Keratinocyte (primary cell): Measurements from ENCODE around the gene CMPK2. TPM values are rescaled to one million over a fixed set of nuclear protein-coding genes. Genes with fewer than 3 reads are reported as not detected.

Source experiments
- DNase-seq: peaks from one replicate; pipeline ENCODE4 v3.0.0-alpha.2; 2011; ENCODE audit warnings: low read depth, missing footprints, low spot score
- FAIRE-seq: peaks from 2 replicates; lab custom pipeline; 2011; peaks lifted over from hg19 to GRCh38; lab: Jason Lieb, UNC
- H2AFZ ChIP-seq: 2 replicates; pipeline ENCODE4 v1.6.0; 2012; ENCODE audit warnings: low read length, control low read depth, inconsistent platforms; ENCODE audit not compliant: control insufficient read depth
- H3K27ac ChIP-seq: 2 replicates; pipeline ENCODE4 v1.5.1; 2011; ENCODE audit warnings: low read length; ENCODE audit not compliant: control insufficient read depth, insufficient read depth
- H3K27me3 ChIP-seq: 3 replicates; pipeline ENCODE4 v1.6.0; 2011; ENCODE audit warnings: low read length; ENCODE audit not compliant: control insufficient read depth, insufficient read depth; ENCODE audit errors: extremely low read depth
- H3K36me3 ChIP-seq, 2 experiments: 2 replicates in 1 of 2; 3 replicates in 1 of 2; pipeline ENCODE4 v1.5.1; 2011; ENCODE audit warnings: low read length in 2 of 2, mild to moderate bottlenecking in 1 of 2; ENCODE audit not compliant: control insufficient read depth in 2 of 2, insufficient read depth in 2 of 2; ENCODE audit errors: extremely low read depth in 1 of 2
- H3K4me1 ChIP-seq: 3 replicates; pipeline ENCODE4 v1.5.1; 2011; ENCODE audit warnings: low read length; ENCODE audit not compliant: control insufficient read depth, insufficient read depth; ENCODE audit errors: extremely low read depth
- H3K4me2 ChIP-seq: 3 replicates; pipeline ENCODE4 v1.6.0; 2011; ENCODE audit warnings: low read depth, low read length; ENCODE audit not compliant: control insufficient read depth, insufficient read depth; ENCODE audit errors: extremely low read depth
- H3K4me3 ChIP-seq, 3 experiments: fragments of 200-600 bp in 1 of 3; sonication (generic) in 1 of 3; 2 replicates in 2 of 3; 3 replicates in 1 of 3; pipeline ENCODE4 v1.5.1; 2011 to 2016; ENCODE audit warnings: low read length in 3 of 3, mild to moderate bottlenecking in 3 of 3, control low read depth in 2 of 3, inconsistent platforms in 1 of 3, low read depth in 1 of 3, mixed read lengths in 1 of 3, mixed run types in 1 of 3, moderate library complexity in 1 of 3; ENCODE audit not compliant: control insufficient read depth in 2 of 3, insufficient read depth in 2 of 3; ENCODE audit errors: extremely low read depth in 1 of 3
- H3K79me2 ChIP-seq: 2 replicates; pipeline ENCODE4 v1.6.0; 2012; ENCODE audit warnings: low read length; ENCODE audit not compliant: control insufficient read depth, insufficient read depth
- H3K9ac ChIP-seq: 3 replicates; pipeline ENCODE4 v1.6.0; 2011; ENCODE audit warnings: low read length; ENCODE audit not compliant: control insufficient read depth, insufficient read depth; ENCODE audit errors: extremely low read depth
- H3K9me1 ChIP-seq: 3 replicates; pipeline ENCODE4 v1.6.0; 2011; ENCODE audit warnings: low read length; ENCODE audit not compliant: control insufficient read depth, insufficient read depth; ENCODE audit errors: extremely low read depth
- H3K9me3 ChIP-seq: 2 replicates; pipeline ENCODE4 v1.5.1; 2012; ENCODE audit warnings: low read depth, low read length; ENCODE audit not compliant: control insufficient read depth
- H4K20me1 ChIP-seq: 3 replicates; pipeline ENCODE4 v1.6.0; 2011; ENCODE audit warnings: low read length; ENCODE audit not compliant: control insufficient read depth, insufficient read depth; ENCODE audit errors: extremely low read depth
- CTCF ChIP-seq, 3 experiments: IDR thresholded peaks in 1 of 3; conservative IDR thresholded peaks in 1 of 3; optimal IDR thresholded peaks in 1 of 3; 2 replicates in 2 of 3; 3 replicates in 1 of 3; pipeline versions ENCODE3 to v1.5.1; 2011; ENCODE audit warnings: low read length in 3 of 3, mild to moderate bottlenecking in 3 of 3, moderate library complexity in 2 of 3, control low read depth in 1 of 3, inconsistent platforms in 1 of 3; ENCODE audit not compliant: insufficient read depth in 2 of 3; ENCODE audit errors: extremely low read depth in 1 of 3
- EZH2 ChIP-seq: IDR thresholded peaks from one replicate; pipeline ENCODE4 v1.6.1; 2012; ENCODE audit warnings: inconsistent platforms, mild to moderate bottlenecking, low read length, moderate library complexity
- dilution Hi-C: fragments of 300-500 bp; cut with MboI; formaldehyde crosslinking; loops from one replicate; pipeline ENCODE4 v1.7.0; 2020; ENCODE audit warnings: low sequenced_read_pairs; ENCODE audit not compliant: extremely low pct_ligation_motif_present
- polyA plus RNA-seq, 5 experiments: library from polyadenylated mRNA; depleted of rRNA in 3 of 5; stranded (reverse) in 3 of 5; stranded (forward) in 1 of 5; unstranded in 1 of 5; fragments of >200 nt; gene quantifications; 1 replicate in 1 of 5; 2 replicates in 3 of 5; 3 replicates in 1 of 5; pipeline versions ENCODE4 v1.2.1 to v1.2.3, GENCODE V29; 2011 to 2012; ENCODE audit warnings: missing spikeins in 2 of 5, low read depth in 1 of 5, low replicate concordance in 1 of 5

CMPK2 gene
- polyA plus RNA-seq, 1 donor (not counting 4 experiments of a cell fraction or from before 2014, with no cell fraction given): 1.5 TPM

GRCh38 chr2:6820236-6820635 is 45.5 kb downstream of the CMPK2 start:
- no peaks in the 10 kb centered on the region for H3K4me1 ChIP-seq
- H3K27me3 ChIP-seq: no peaks in the 10 kb centered on the region
- no peak overlapping the region for H3K9ac ChIP-seq
- no peak for TF ChIP-seq EZH2
- TF ChIP-seq CTCF (optimal IDR thresholded peaks at IDR 0.05 in 1 of 3, IDR thresholded peaks at IDR 0.05 in 1 of 3, conservative IDR thresholded peaks at IDR 0.05 in 1 of 3; ENCODE audit: extremely low read depth in 1 of 3, insufficient read depth in 2 of 3, low read length in 3 of 3): no peak
- DNase-seq (no peak), FAIRE-seq (no peak)
- no peaks in the 10 kb centered on the region for H3K9me3 ChIP-seq
- H2AFZ ChIP-seq: no peak overlapping the region
- H4K20me1 ChIP-seq: no peaks in the 10 kb centered on the region
- H3K9me1 ChIP-seq: no peaks in the 10 kb centered on the region
- no peak overlapping the region for H3K4me3 ChIP-seq
- H3K4me2 ChIP-seq: no peak overlapping the region
- no peaks in the 10 kb centered on the region for H3K79me2 ChIP-seq
- no peaks in the 10 kb centered on the region for H3K36me3 ChIP-seq
- dilution Hi-C loops: no loop called here
- no peak overlapping the region for H3K27ac ChIP-seq

GRCh38 chr2:6819668-6820067 is 46.0 kb downstream of the CMPK2 start:
- DNase-seq (no peak), FAIRE-seq (no peak)
- Histone ChIP-seq H2AFZ (no peak overlapping the region), H3K36me3 (no peaks in the 10 kb centered on the region), H3K27me3 (no peaks in the 10 kb centered on the region), H3K9me3 (no peaks in the 10 kb centered on the region), H3K79me2 (no peaks in the 10 kb centered on the region), H3K4me1 (no peaks in the 10 kb centered on the region), H3K9me1 (no peaks in the 10 kb centered on the region), H3K27ac (no peak overlapping the region), H4K20me1 (no peaks in the 10 kb centered on the region), H3K4me2 (no peak overlapping the region), H3K9ac (no peak overlapping the region), H3K4me3 (no peak overlapping the region)
- no peak for TF ChIP-seq EZH2
- TF ChIP-seq CTCF (optimal IDR thresholded peaks at IDR 0.05 in 1 of 3, IDR thresholded peaks at IDR 0.05 in 1 of 3, conservative IDR thresholded peaks at IDR 0.05 in 1 of 3; ENCODE audit: extremely low read depth in 1 of 3, insufficient read depth in 2 of 3, low read length in 3 of 3): no peak
- dilution Hi-C loops: no loop called here
